ENCODE results near the gene TBC1D12.

DNA sequence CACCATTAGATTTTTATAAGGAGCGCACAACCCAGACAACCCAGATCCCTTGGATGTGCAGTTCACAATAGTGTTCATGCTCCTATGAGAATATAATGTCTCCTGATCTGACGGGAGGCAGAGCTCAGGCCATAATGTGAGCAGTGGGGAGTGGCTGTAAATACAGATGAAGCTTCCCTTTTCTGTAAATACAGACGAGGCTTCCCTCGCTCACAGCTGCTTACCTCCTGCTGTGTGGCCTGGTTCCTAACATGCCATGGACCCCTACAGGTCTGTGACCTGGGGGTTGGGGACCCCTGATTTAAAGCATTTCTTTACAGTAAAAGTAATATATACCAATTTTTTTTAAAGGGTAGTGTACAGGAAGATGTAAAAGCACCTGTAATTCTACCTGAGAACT lies 176.4 kb downstream of the TBC1D12 start:
- TF ChIP-seq YY1 (IDR thresholded peaks at IDR 0.05; ENCODE audit: insufficient read depth, insufficient read length), result no peak
- TF ChIP-seq ZNF274 (IDR thresholded peaks at IDR 0.05; ENCODE audit: low read depth, low read length), result no peak
